ENCODE data around the gene TSPAN33.

DNA sequence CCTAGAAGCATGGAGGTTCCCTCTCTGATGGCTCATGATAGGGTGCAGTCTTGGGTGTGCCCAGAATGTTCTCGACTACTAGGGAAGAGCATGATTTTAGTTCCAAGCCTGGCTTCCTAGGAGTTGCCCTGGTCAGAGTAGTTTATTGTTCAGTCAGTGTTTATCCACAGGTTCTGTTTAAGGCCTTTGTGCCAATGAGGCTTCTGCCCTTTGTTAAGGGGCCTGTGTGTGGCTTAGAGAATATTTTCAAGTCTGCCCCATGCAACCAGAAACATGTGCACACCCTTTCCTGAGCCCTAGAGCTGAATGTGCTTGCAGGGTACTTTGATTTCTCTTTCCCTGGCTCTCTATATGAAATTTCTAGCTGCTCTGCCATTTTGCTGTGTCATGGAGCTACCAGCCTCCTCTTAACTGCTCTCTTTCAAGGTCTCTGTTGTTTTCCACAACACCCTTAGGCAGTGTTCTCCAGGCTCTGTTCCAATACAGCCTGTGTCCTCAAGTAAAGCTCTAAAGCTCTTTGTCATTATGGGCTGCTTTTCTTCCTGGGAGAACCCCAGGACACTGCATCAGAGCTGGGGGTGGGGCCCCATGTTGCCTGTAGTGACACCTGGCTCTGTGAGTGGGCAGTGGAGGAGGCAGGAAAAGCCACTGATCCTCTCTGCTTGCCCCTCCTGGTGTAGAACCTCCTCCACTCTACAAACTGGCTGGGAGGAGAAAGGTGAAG lies 34.1 kb upstream of the TSPAN33 start:
- TF ChIP-seq POLR2A (IDR thresholded peaks at IDR 0.05; ENCODE audit: low read depth, low read length), result no peak
- TF ChIP-seq POLR2AphosphoS5 (IDR thresholded peaks at IDR 0.05; ENCODE audit: low read depth, low read length), result no peak
- TF ChIP-seq TAF1 (IDR thresholded peaks at IDR 0.05; ENCODE audit: low read depth, low read length), result no peak
- TF ChIP-seq SPI1 (IDR thresholded peaks at IDR 0.05; ENCODE audit: low read depth, low read length), result no peak
- TF ChIP-seq POU2F2 (IDR thresholded peaks at IDR 0.05; ENCODE audit: low read depth, low read length), result no peak
- no peak for TF ChIP-seq PAX5 (IDR thresholded peaks at IDR 0.05; ENCODE audit: insufficient read depth, low read length, severe bottlenecking)

All from GM12891 (cell line).